ENCODE results near the gene PRKG1. TPM values are rescaled to one million over a fixed set of nuclear protein-coding genes. Genes with fewer than 3 reads are reported as not detected.

The PRKG1 gene
- total RNA-seq, 1 donor from 2014 or later = 22.8 TPM

GRCh38 chr10:51377070-51377931 lies 303.0 kb downstream of the PRKG1 start:
- H3K9me3 Mint-ChIP-seq (ENCODE audit: low read depth) = no peaks in the 10 kb centered on the region
- no peak for TF ChIP-seq CTCF (IDR thresholded peaks at IDR 0.05)
- no peaks in the 10 kb centered on the region for H3K27me3 Mint-ChIP-seq (ENCODE audit: low read depth)
- H3K36me3 Mint-ChIP-seq (ENCODE audit: low read depth) = no peaks in the 10 kb centered on the region
- peaks cover 11% of the 10 kb centered on the region for H3K4me1 Mint-ChIP-seq (ENCODE audit: low read depth)
- DNase-seq (ENCODE audit: low spot score) = no peak
- H3K27ac Mint-ChIP-seq (ENCODE audit: unreplicated experiment) = no peak overlapping the region
- no peak overlapping the region for H3K4me3 Mint-ChIP-seq (ENCODE audit: unreplicated experiment)

- no peaks in the 10 kb centered on the region for H3K9me3 Mint-ChIP-seq (ENCODE audit: low read depth)
- H3K27me3 Mint-ChIP-seq (ENCODE audit: low read depth) = no peaks in the 10 kb centered on the region
- H3K4me1 Mint-ChIP-seq (ENCODE audit: low read depth) = peaks cover 11% of the 10 kb centered on the region
- H3K4me3 Mint-ChIP-seq (ENCODE audit: unreplicated experiment) = no peak overlapping the region
- H3K36me3 Mint-ChIP-seq (ENCODE audit: low read depth) = no peaks in the 10 kb centered on the region
- DNase-seq (ENCODE audit: low spot score) = no peak
- no peak for TF ChIP-seq CTCF (IDR thresholded peaks at IDR 0.05)
- no peak overlapping the region for H3K27ac Mint-ChIP-seq (ENCODE audit: unreplicated experiment)
Observed at GRCh38 chr10:51377932-51378599, 303.8 kb downstream of the PRKG1 start.

DNA sequence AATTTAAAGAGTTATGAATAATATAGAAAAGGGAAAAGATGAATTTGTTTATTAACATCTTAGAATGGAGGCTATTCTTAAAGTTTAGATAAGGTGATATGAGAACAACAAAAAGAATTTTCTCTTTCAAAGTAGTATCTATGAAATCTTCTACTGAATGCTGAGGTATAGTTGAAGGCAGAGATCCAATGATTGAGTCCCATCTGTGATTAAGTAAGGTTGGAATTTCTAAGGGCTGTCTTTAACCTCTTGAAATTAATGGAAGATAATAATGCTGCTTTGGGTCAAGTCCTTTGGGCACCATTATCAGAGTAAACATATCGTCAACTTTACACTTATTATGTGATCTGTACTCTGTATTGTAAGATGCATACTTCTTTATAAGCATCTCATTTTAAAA lies 307.9 kb downstream of the PRKG1 start:
- Mint-ChIP-seq H3K4me1 (ENCODE audit: low read depth) (peaks cover 24% of the 10 kb centered on the region), H3K27ac (ENCODE audit: unreplicated experiment) (no peak overlapping the region), H3K4me3 (ENCODE audit: unreplicated experiment) (no peak overlapping the region), H3K36me3 (ENCODE audit: low read depth) (no peaks in the 10 kb centered on the region), H3K27me3 (ENCODE audit: low read depth) (no peaks in the 10 kb centered on the region), H3K9me3 (ENCODE audit: low read depth) (no peaks in the 10 kb centered on the region)
- no peak for TF ChIP-seq CTCF (IDR thresholded peaks at IDR 0.05)
- no peak for DNase-seq (ENCODE audit: low spot score)

DNA sequence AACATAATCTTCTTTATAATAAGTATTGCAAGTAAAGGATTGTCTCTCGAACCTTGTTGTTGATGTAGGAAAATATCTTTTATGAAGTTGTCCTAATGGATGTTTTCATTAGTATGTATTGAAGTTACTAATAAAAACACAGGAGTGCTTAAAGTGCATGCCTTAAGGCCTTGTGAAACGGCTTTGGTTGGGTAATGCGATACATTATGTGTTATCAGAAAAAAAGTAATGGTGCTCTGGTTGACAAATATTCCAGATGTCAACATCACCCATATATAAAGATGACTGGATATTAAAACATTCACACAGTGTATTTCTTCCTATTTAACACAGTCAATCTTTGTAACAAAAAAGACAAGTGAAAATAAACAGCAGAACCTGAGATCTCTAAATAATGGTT lies 310.7 kb downstream of the PRKG1 start:
- no peak for DNase-seq (ENCODE audit: low spot score)
- Mint-ChIP-seq H3K4me1 (ENCODE audit: low read depth) (peaks cover 37% of the 10 kb centered on the region), H3K4me3 (ENCODE audit: unreplicated experiment) (no peak overlapping the region), H3K27ac (ENCODE audit: unreplicated experiment) (no peak overlapping the region), H3K36me3 (ENCODE audit: low read depth) (no peaks in the 10 kb centered on the region), H3K27me3 (ENCODE audit: low read depth) (no peaks in the 10 kb centered on the region), H3K9me3 (ENCODE audit: low read depth) (no peaks in the 10 kb centered on the region)
- no peak for TF ChIP-seq CTCF (IDR thresholded peaks at IDR 0.05)

- no peak for TF ChIP-seq CTCF (IDR thresholded peaks at IDR 0.05)
- no peaks in the 10 kb centered on the region for H3K36me3 Mint-ChIP-seq (ENCODE audit: low read depth)
- H3K27ac Mint-ChIP-seq (ENCODE audit: unreplicated experiment) = no peak overlapping the region
- H3K4me1 Mint-ChIP-seq (ENCODE audit: low read depth) = peaks cover 41% of the 10 kb centered on the region
- no peak overlapping the region for H3K4me3 Mint-ChIP-seq (ENCODE audit: unreplicated experiment)
- no peaks in the 10 kb centered on the region for H3K27me3 Mint-ChIP-seq (ENCODE audit: low read depth)
- DNase-seq (ENCODE audit: low spot score) = no peak
- H3K9me3 Mint-ChIP-seq (ENCODE audit: low read depth) = no peaks in the 10 kb centered on the region
Observed at GRCh38 chr10:51386248-51386885, 312.1 kb downstream of the PRKG1 start.

All from chondrocyte (in vitro differentiated cells).